SK-MEL-5 (cell line): ENCODE data around the gene CASP5. TPM values are rescaled to one million over a fixed set of nuclear protein-coding genes. Genes with fewer than 3 reads are reported as not detected.
"Not testable (repeated sequence)": the region's sequence is repeated elsewhere in the genome, so short reads cannot be mapped to it uniquely, and the experiment has no call there.

ENCODE experiments used
- DNase-seq: peaks from one replicate; pipeline ENCODE4 v3.0.0-alpha.2; 2016; ENCODE audit warnings: low read depth, low spot score
- in situ Hi-C: cut with HindIII; loops from 2 replicates; pipeline ENCODE4 v1.10.0; 2016; ENCODE audit warnings: low sequenced_read_pairs, high pct_unique_total_duplicates, low pct_unique_long_range_greater_than_20kb
- total RNA-seq: library from RNA; depleted of rRNA; stranded (reverse); fragments of >200 nt; shearing (Covaris generic); gene quantifications from 2 replicates; pipeline ENCODE4 v1.2.3, GENCODE V29; 2014; rRNA removed

Gene CASP5
- total RNA-seq, 1 experiment from 2014 or later = not detected

DNA sequence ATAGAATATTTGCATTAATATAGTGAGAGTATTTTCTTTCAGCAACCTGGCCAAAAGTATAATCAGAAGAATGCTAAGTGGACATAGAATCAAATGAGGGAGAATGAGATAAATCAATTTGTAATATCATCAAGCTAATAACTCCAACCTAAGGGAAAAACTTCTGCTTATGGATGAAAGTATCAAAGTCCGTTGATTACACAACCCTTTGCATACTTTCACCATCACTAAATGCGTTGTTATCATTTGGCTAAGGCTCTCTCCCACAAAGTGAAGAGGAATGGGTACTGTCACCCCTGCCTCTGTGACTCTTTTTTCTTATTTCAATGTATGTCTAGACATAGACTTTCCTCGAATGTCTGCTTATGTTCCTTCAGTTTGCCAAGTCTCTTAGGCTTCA is 38.2 kb downstream of the CASP5 start:
- no peak for DNase-seq
- in situ Hi-C loops = no loop called here

DNA sequence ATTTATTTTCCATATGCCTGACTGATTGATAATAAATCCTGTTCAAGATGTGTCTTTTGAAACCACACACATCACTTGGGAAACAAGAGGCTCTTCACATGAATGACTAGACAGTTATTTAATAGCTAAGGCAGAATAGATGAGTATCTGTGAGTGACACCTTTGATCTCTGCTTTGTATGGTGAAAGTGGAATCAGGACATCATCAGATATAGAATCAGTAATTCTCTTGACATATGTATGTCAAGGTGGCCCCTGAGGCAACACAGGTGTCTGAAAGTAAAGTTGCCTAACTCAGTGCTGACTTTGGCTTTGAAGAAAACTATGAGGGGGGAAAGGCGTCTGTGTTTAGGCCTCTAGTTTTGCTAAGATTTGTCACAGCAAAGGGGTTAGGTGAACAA is 43.1 kb downstream of the CASP5 start:
- in situ Hi-C loops = no loop called here
- no peak for DNase-seq

DNA sequence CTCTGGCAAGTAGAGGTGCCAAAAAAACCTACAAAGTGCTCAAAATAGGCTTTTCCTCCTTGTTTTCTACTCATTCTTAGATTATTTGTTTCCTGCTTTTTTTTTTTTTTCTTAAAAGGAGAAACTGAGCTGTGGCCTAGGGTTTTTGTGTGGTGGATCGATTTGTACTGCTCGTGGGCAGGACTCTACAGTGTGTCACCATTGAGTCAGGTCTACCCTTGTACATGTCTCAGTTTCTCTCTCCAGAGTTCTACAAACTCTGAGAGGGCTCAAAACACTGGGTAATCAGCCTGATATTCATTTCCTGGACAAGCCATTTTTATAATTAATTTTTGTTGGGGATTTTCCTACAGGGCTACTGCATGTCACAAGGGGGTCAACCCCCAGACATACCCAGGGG is 49.4 kb downstream of the CASP5 start:
- no peak for DNase-seq
- in situ Hi-C loops = no loop called here

GRCh38 chr11:104972924-104973323 is 50.0 kb downstream of the CASP5 start:
- in situ Hi-C loops, DNase-seq: not testable (repeated sequence)

- in situ Hi-C loops = no loop called here
- DNase-seq = no peak
Observed at GRCh38 chr11:104970756-104971155, 52.2 kb downstream of the CASP5 start.

DNA sequence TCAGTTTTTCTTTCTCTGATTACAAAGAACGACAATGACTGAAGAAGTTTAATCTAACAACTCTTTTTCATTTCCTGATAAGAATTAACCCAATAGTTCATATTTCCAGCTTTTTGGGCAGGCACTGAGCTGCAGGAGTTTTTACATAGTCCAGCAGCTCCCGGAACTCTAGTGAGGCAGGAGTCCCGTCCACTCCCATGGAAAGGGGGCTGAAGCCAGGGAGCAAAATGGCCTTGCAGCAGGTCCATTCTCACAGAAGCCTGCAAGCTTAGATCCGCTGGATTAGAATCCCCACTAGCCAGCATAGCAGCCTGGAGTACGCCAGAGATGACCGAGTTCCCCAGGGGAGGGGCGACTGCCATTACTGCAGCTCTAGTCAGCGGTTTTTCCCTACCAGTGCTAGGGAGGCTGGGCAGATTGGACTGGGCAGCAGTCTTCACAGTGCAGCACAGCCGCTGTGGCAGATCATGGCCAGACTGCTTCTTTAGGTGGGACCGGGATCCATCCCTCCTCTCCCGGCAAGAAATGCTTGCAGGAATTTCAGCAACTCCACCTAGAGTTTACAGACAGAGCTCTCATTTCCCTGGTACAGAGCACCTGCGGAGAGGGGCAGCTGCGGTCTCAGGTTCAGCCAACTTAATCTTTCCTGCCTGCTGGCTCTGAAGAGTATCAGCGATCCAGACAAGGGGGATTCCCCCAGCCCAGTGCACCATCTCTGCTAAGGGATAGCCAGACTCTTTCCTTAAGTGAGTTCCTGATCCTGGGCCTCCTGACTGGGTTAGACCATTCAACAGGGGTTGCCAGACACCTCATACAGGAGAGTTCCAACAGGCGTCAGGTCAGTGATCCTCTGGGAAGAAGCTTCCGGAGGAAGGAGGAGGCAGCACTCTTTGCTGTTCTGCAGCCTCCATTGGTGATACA is 53.9 kb downstream of the CASP5 start:
- no peak for DNase-seq
- in situ Hi-C loops = no loop called here

- in situ Hi-C loops = no loop called here
- DNase-seq = peak; percentile 60
Observed at GRCh38 chr11:104968355-104968855, 54.6 kb downstream of the CASP5 start, which contains the start of gene CASP4. TSS of gene CASP4 (minus strand) at chr11:104968574. CDS start at chr11:104968525, 49 bp downstream.

- in situ Hi-C loops = no loop called here
- peak; percentile 0 for DNase-seq
Observed at GRCh38 chr11:104967534-104968354, 55.2 kb downstream of the CASP5 start.

- no peak for DNase-seq
- in situ Hi-C loops = no loop called here
Observed at GRCh38 chr11:104965735-104966134, 57.2 kb downstream of the CASP5 start.

DNA sequence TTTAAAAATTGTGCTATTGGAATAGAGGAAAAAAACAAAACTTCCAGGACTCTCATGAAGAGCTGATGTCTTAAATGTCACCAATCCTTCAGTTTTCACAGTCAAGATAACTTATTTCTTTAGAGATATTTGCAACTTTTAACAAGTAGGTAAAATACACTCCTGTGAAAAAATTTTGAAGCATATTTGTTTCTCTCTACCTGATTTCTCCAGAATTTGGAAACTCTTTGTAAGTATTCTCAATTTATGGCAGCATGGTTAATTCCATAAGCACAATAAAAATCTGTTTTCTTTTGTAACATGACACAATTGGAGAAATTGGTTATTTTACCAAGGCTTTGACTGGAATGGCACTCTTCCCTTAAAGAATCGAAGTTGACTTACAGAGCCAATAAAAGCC is 58.7 kb downstream of the CASP5 start:
- DNase-seq = no peak
- in situ Hi-C loops = no loop called here

DNA sequence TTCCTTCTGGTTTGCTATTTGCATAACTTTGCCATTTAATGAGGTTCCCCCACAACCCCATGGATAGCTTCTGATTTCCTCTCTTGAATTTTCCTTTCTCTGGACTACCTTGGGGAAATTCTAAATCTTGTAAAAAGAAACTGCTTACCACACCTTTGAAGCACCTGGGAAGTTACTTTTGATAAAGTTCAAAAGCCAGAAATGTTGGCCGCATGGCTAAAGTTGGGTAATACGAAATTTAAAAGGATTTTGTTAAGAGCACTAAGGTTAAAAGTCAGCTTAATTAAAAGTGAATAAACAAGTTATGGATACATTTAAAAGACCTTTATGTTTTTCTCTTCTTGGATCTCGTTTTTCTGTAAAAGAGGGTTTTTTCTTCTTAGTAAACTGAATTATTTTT is 60.1 kb downstream of the CASP5 start:
- in situ Hi-C loops = no loop called here
- no peak for DNase-seq

DNA sequence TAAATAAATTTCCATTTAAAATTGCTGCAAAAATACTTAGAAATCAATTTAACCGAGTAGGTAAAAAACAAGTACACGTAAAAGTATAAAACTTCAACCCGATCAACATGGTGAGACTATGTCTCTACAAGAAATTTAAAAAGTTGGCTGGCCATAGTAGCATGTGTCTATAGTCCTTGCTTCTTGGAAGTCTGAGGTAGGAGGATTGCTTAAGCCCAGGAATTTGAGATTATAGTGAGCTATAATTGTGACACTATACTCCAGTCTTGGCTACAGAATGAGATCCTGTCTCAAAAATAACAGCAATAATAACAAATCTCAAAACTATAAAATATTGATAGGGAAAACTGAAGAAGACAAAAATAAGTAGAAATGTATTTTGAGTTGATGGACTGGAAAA is 65.7 kb downstream of the CASP5 start:
- in situ Hi-C loops = no loop called here
- no peak for DNase-seq

GRCh38 chr11:104956528-104956927 is 66.4 kb downstream of the CASP5 start:
- in situ Hi-C loops = no loop called here
- no peak for DNase-seq

DNA sequence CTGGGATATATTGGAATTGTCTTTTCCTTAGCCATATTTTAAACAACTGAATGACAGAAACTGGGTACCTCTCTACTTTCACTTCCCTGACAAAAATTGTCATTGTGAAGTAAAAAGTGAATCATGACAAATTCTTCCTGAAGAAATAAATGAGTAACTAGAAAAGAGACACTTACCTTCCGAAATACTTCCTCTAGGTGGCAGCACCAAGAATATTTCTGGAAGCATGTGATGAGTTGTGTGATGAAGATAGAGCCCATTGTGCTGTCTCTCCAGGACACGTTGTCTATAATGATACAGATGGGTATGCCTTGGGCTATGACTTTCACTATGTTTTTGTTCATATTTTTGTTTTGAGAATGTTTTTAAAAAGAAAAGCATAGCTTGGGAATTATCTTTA is 76.1 kb downstream of the CASP5 start:
- DNase-seq = peak; percentile 70
- in situ Hi-C loops = no loop called here

Other genes with a start within 250 kb of the CASP5 start
- not detected in 2 replicates for gene CASP12, start 124.7 kb downstream of the CASP5 start, total RNA-seq
- gene CASP4, start 54.6 kb downstream of the CASP5 start, total RNA-seq = 91.5 and 96.1 TPM in 2 replicates
- 16.9 and 20.7 TPM in 2 replicates for gene CASP1, start 12.0 kb upstream of the CASP5 start, total RNA-seq
- gene CARD16, start 22.2 kb upstream of the CASP5 start, total RNA-seq = 19.3 and 19.5 TPM in 2 replicates
- gene CARD18, start 116.6 kb upstream of the CASP5 start, total RNA-seq = not detected in 2 replicates